ENCODE results near the gene TRPM1.

GRCh38 chr15:30984542-30984941 lies 117.0 kb downstream of the TRPM1 start:
- TF ChIP-seq CTCF (IDR thresholded peaks at IDR 0.05) (no peak), EP300 (IDR thresholded peaks at IDR 0.05) (no peak)
